Transverse colon (tissue), 4 donors: Measurements from ENCODE around the gene PRDM1. TPM values are rescaled to one million over a fixed set of nuclear protein-coding genes. Genes with fewer than 3 reads are reported as not detected.

ENCODE experiments used
- DNase-seq: peaks from one replicate; pipeline ENCODE4 v3.0.0-alpha.2; 2019
- H3K27ac ChIP-seq, 4 donors: fragments of 200-600 bp; sonication (generic); 2 replicates each; pipeline ENCODE4 v1.5.1; 2016 to 2018; ENCODE audit warnings: inconsistent platforms in 4 of 4
- H3K27me3 ChIP-seq: fragments of 200-600 bp; sonication (generic); 2 replicates; pipeline ENCODE4 v1.5.1; 2017; ENCODE audit warnings: inconsistent platforms
- H3K36me3 ChIP-seq, 4 donors: fragments of 200-600 bp; sonication (generic); 2 replicates each; pipeline ENCODE4 v1.5.1; 2017 to 2019; ENCODE audit warnings: inconsistent platforms in 4 of 4
- H3K4me1 ChIP-seq, 4 donors: fragments of 200-600 bp; sonication (generic); 2 replicates each; pipeline ENCODE4 v1.5.1; 2017 to 2020; ENCODE audit warnings: inconsistent platforms in 4 of 4
- H3K4me3 ChIP-seq, 4 donors: fragments of 200-600 bp; sonication (generic); 1 replicate in 1 of 4; 2 replicates in 3 of 4; pipeline versions ENCODE4 v1.5.1 to v1.6.1; 2017 to 2019; ENCODE audit warnings: inconsistent platforms in 4 of 4
- H3K9me3 ChIP-seq, 2 donors: fragments of 200-600 bp; sonication (generic); 2 replicates each; pipeline ENCODE4 v1.5.1; 2017 to 2019; ENCODE audit warnings: inconsistent platforms in 2 of 2
- EP300 ChIP-seq: sonication (generic); formaldehyde crosslinking; IDR thresholded peaks from one replicate; pipeline ENCODE4 v1.6.1; 2017; ENCODE audit warnings: antibody characterized with exemption, low read depth
- POLR2A ChIP-seq: fragments of 450-650 bp; IDR thresholded peaks from one replicate; pipeline ENCODE4 v1.6.1; 2016; ENCODE audit warnings: antibody characterized with exemption, mild to moderate bottlenecking, moderate library complexity
- POLR2AphosphoS5 ChIP-seq, 3 donors: sonication (generic); formaldehyde crosslinking; IDR thresholded peaks; one replicate each; pipeline ENCODE4 v1.6.1; 2016; ENCODE audit warnings: antibody characterized with exemption in 3 of 3
- WGBS, 2 donors: methylation state at CpG; one replicate each; pipeline ENCODE4 v1.1.5; 2018; ENCODE audit warnings: low coverage in 1 of 2; 5-methylcytosine and 5-hydroxymethylcytosine counted together
- in situ Hi-C, 4 donors: fragments of 200-750 bp; cut with MboI; loops; one replicate each; pipeline versions ENCODE4 v1.15.0 to v1.15.1; 2017; ENCODE audit warnings: low sequenced_read_pairs in 3 of 4, low pct_ligation_motif_present in 1 of 4, low pct_unique_long_range_greater_than_20kb in 1 of 4
- intact Hi-C: fragments of 100-400 bp; cut with DNase I; formaldehyde crosslinking; loops from one replicate; pipeline ENCODE4 v1.15.1; 2023; ENCODE audit warnings: low total_unique reads
- total RNA-seq, 4 donors: library from RNA; depleted of rRNA; stranded (reverse); fragments of >200 nt; gene quantifications; one replicate each; pipeline ENCODE4 v1.1.0, GENCODE V29; 2016
- TF ChIP-seq, protein P1 (sequence below), 5 experiments: fragments of 200-600 bp in 3 of 5; fragments of 450-650 bp in 2 of 5; sonication (generic) in 3 of 5; IDR thresholded peaks; 1 replicate in 2 of 5; 2 replicates in 3 of 5; pipeline ENCODE4 v1.5.1; 2016 to 2017; ENCODE audit warnings: antibody characterized with exemption in 5 of 5, inconsistent platforms in 3 of 5, mild to moderate bottlenecking in 2 of 5, moderate library complexity in 1 of 5

The PRDM1 gene
- total RNA-seq, 4 donors from 2014 or later: 2.4 to 32.4 (median 18.6) TPM

DNA sequence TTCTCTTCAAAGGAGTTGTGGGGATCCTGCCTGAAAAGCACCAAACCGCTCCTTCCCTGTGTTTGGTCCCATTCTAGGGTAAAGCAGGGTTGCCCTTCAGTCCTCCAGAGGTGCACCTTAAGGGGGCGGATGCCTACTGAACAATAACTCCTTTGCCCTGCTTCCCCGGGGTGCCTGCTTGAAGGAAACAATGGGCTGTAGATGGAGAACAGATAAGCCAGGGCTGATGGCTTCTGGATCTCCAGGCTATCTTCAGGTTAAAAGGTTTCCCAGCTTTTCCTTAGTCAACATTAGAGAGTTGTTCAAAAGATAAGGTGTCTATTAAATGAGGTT lies 5.4 kb upstream of the PRDM1 start:
- DNase-seq: no peak
- Histone ChIP-seq H3K9me3 (no peaks in the 10 kb centered on the region), H3K36me3 (no peaks in the 10 kb centered on the region), H3K27ac (no peak overlapping the region), H3K4me1 (peaks cover 0 to 11% (median 4%) of the 10 kb centered on the region in 4 donors), H3K27me3 (peaks cover 8% of the 10 kb centered on the region), H3K4me3 (no peak overlapping the region)
- in situ Hi-C loops (loop anchor here in 1 of 4 donors (25.0 kb wide), 1 partner anchor 593 kb away; no protein-coding TSS in a partner anchor), intact Hi-C loops (no loop called here)
- no peak for TF ChIP-seq POLR2A
- no peak for TF ChIP-seq POLR2AphosphoS5 (IDR thresholded peaks at IDR 0.05)
- 87 to 93% methylated on average over 3 of the region's 3 CpGs for WGBS, 2 donors

DNA sequence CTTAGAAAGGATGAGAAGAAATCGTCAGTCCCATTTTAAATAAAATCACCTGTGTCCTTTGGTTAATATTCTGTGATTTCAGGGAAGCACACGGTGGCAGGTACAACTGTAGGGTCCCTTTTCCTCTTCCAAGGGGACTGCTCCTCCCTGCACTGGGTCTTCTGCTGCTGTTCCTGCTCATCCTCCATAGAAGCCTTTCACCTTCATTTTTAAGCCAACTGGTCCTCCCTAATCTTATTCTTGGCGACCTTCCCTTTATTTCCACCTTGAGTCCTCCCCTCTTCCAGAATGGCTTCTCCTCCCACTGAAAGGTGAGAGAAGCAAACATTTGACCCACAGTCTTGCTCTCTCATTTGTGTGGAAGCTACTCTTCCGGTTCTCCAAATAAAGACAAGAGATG lies 4.4 kb upstream of the PRDM1 start:
- TF ChIP-seq POLR2AphosphoS5 (IDR thresholded peaks at IDR 0.05) (no peak), POLR2A (no peak), EP300 (no peak)
- TF ChIP-seq, protein P1, sequence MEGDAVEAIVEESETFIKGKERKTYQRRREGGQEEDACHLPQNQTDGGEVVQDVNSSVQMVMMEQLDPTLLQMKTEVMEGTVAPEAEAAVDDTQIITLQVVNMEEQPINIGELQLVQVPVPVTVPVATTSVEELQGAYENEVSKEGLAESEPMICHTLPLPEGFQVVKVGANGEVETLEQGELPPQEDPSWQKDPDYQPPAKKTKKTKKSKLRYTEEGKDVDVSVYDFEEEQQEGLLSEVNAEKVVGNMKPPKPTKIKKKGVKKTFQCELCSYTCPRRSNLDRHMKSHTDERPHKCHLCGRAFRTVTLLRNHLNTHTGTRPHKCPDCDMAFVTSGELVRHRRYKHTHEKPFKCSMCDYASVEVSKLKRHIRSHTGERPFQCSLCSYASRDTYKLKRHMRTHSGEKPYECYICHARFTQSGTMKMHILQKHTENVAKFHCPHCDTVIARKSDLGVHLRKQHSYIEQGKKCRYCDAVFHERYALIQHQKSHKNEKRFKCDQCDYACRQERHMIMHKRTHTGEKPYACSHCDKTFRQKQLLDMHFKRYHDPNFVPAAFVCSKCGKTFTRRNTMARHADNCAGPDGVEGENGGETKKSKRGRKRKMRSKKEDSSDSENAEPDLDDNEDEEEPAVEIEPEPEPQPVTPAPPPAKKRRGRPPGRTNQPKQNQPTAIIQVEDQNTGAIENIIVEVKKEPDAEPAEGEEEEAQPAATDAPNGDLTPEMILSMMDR (IDR thresholded peaks at IDR 0.05): no peak
- peaks cover 0 to 21% (median 6%) of the 10 kb centered on the region in 4 donors for H3K4me1 ChIP-seq
- H3K4me3 ChIP-seq: no peak overlapping the region
- no peak overlapping the region for H3K27ac ChIP-seq
- no peaks in the 10 kb centered on the region for H3K36me3 ChIP-seq
- WGBS, 2 donors: 83 to 91% methylated on average over 4 of the region's 4 CpGs
- in situ Hi-C loops: loop anchor here in 1 of 4 donors (25.0 kb wide), 1 partner anchor 594 kb away; no protein-coding TSS in a partner anchor
- DNase-seq: no peak
- peaks cover 11% of the 10 kb centered on the region for H3K27me3 ChIP-seq
- H3K9me3 ChIP-seq: no peaks in the 10 kb centered on the region
- intact Hi-C loops: no loop called here

DNA sequence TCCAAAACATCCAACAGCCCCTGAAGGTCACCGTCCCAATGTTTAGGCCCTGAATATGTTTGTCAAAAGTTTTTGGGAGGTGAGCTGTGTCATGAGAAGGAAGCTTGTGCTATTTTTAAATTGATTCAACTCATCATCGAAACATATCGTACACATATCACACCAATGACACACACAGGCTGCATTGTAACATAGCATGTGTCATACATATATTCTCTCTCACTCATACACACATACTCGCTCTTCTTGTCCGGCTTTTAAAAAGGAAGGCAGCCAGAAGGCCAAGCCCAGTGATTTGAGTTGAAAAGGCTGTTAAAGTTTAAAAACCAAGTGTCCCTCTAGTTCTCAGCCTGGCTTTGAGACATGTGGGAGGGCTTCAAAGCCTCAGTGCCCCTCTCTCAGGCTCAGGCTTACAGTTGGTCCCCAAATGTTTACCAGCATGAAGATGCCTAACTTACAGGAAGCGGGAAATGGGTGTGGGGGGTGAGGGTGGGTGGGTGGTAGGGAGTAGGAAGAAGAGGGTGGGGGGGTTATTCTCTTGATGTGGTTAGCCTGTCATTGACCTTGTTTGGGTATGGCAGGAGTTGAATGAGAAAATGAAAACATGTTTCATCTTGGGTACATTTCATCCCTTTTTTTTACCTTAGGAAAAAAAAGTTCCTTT lies 3.3 kb upstream of the PRDM1 start:
- no peak for DNase-seq
- Histone ChIP-seq H3K27ac (no peak overlapping the region), H3K9me3 (no peaks in the 10 kb centered on the region), H3K4me1 (peaks cover 0 to 31% (median 8%) of the 10 kb centered on the region in 4 donors), H3K27me3 (peaks cover 19% of the 10 kb centered on the region), H3K4me3 (no peak overlapping the region), H3K36me3 (no peaks in the 10 kb centered on the region)
- WGBS, 2 donors: 67 to 88% methylated on average over 6 of the region's 6 CpGs
- TF ChIP-seq, protein P1 (IDR thresholded peaks at IDR 0.05): no peak
- TF ChIP-seq POLR2AphosphoS5 (IDR thresholded peaks at IDR 0.05): no peak
- TF ChIP-seq EP300: no peak
- TF ChIP-seq POLR2A: no peak
- in situ Hi-C loops: loop anchor here in 1 of 4 donors (25.0 kb wide), 1 partner anchor 596 kb away; no protein-coding TSS in a partner anchor
- intact Hi-C loops: no loop called here

DNA sequence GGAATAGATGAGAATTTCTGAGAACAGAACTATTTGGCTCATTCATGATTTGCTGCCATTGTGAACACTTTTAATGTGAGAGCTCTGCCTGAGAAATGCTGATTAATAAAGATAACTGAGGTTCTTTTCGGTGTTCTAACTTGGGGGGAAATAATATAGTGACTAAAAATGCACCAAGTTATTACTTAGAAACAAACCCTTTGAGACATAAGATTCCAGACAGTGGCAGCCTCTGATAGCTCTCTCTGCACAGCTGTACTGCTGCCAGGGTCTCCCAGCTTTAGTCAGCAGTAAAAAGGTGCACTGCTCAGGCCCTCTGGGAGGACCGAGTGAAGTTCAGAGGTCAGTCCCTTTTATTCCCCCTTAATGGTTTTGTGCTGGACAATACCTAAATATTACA lies 2.5 kb upstream of the PRDM1 start:
- Histone ChIP-seq H3K4me1 (peaks cover 0 to 31% (median 8%) of the 10 kb centered on the region in 4 donors), H3K36me3 (no peaks in the 10 kb centered on the region), H3K27me3 (peaks cover 22% of the 10 kb centered on the region), H3K4me3 (no peak overlapping the region), H3K27ac (peak overlapping the region in 2 of 4 donors; percentile 72 to 84), H3K9me3 (no peaks in the 10 kb centered on the region)
- intact Hi-C loops (no loop called here), in situ Hi-C loops (loop anchor here in 1 of 4 donors (25.0 kb wide), 1 partner anchor 596 kb away; no protein-coding TSS in a partner anchor)
- TF ChIP-seq, protein P1 (IDR thresholded peaks at IDR 0.05): no peak
- TF ChIP-seq POLR2A (no peak), POLR2AphosphoS5 (IDR thresholded peaks at IDR 0.05) (no peak), EP300 (no peak)
- WGBS, 2 donors: 69 to 92% methylated on average over 2 of the region's 2 CpGs
- no peak for DNase-seq
